HCT116 (cell line): ENCODE results near the gene TBXAS1. TPM values are rescaled to one million over a fixed set of nuclear protein-coding genes. Genes with fewer than 3 reads are reported as not detected.

Source experiments
- ATAC-seq: fragments of 200-7000 bp; cut with Tn5 transposase; 2 replicates; pipeline ENCODE4 v1.9.1; 2020; ENCODE audit warnings: mild to moderate bottlenecking, moderate library complexity
- BruUV-seq: library from RNA; stranded (reverse); fragments of 400-500 nt; replicated peaks from 2 replicates; lab custom pipeline; 2021; lab: Mats Ljungman, UMichigan
- CTCF ChIA-PET: fragments of 300-600 bp; sonication (Branson Sonifier 250); formaldehyde crosslinking; loops from one replicate; lab custom pipeline; 2021; ENCODE audit warnings: antibody characterized with exemption; lab: Charles Lee
- POLR2A ChIA-PET: fragments of 300-600, 350-600 bp; sonication (Branson Sonifier 250); formaldehyde crosslinking; loops from one replicate; lab custom pipeline; 2021; ENCODE audit warnings: antibody characterized with exemption; lab: Charles Lee
- RAD21 ChIA-PET, 2 experiments: fragments of 300-600 bp; sonication (Branson Sonifier 250); formaldehyde crosslinking; loops; one replicate each; lab custom pipeline; 2023; ENCODE audit warnings: low total read pairs in 2 of 2; ENCODE audit not compliant: uncharacterized antibody in 2 of 2, unreplicated experiment in 2 of 2, low non-redundant PET in 1 of 2; lab: Charles Lee
- DNase-seq: peaks from one replicate; pipeline ENCODE4 v3.0.0-alpha.2; 2010; ENCODE audit warnings: low read depth, low spot score
- H2AFZ ChIP-seq: fragments of 200-600 bp; shearing (Covaris generic), sonication (generic); 2 replicates; pipeline ENCODE4 v1.6.1; 2017; ENCODE audit warnings: low read depth, mixed run types, mixed read lengths, antibody characterized with exemption, low read length; ENCODE audit not compliant: poor library complexity, severe bottlenecking
- H3K27ac ChIP-seq: 2 replicates; pipeline ENCODE4 v1.5.1; 2012; ENCODE audit warnings: low read depth, low read length
- H3K27me3 ChIP-seq: fragments of 200-600 bp; sonication (generic); 2 replicates; pipeline ENCODE4 v1.6.1; 2016; ENCODE audit warnings: mixed run types, low read length, mixed read lengths; ENCODE audit not compliant: insufficient read depth
- H3K36me3 ChIP-seq, 2 experiments: fragments of 200-500 bp in 1 of 2; fragments of 200-600 bp in 1 of 2; sonication (Bioruptor generic) in 1 of 2; sonication (generic) in 1 of 2; 2 replicates each; pipeline versions ENCODE4 v1.5.1 to v1.6.1; 2014 to 2016; ENCODE audit warnings: low read length in 2 of 2, inconsistent platforms in 1 of 2, mixed read lengths in 1 of 2, mixed run types in 1 of 2; ENCODE audit not compliant: insufficient read depth in 2 of 2, control insufficient read depth in 1 of 2
- H3K4me1 ChIP-seq, 2 experiments: fragments of 200-600 bp in 1 of 2; sonication (generic) in 1 of 2; 2 replicates each; pipeline versions ENCODE4 v1.5.1 to v1.6.1; 2012 to 2017; ENCODE audit warnings: low read length in 2 of 2, inconsistent platforms in 1 of 2, mild to moderate bottlenecking in 1 of 2, mixed read lengths in 1 of 2, mixed run types in 1 of 2, moderate library complexity in 1 of 2; ENCODE audit not compliant: insufficient read depth in 2 of 2, control insufficient read depth in 1 of 2
- H3K4me2 ChIP-seq: fragments of 200-600 bp; sonication (generic); 2 replicates; pipeline ENCODE4 v1.6.1; 2017; ENCODE audit warnings: mixed run types, low read length, mixed read lengths
- H3K4me3 ChIP-seq, 2 experiments: fragments of 200-600 bp in 1 of 2; sonication (generic) in 1 of 2; replicated peaks in 1 of 2; 2 replicates each; pipeline ENCODE4 v1.5.1; 2011 to 2016; ENCODE audit warnings: low read length in 2 of 2, control low read depth in 1 of 2, low read depth in 1 of 2, mild to moderate bottlenecking in 1 of 2, mixed read lengths in 1 of 2, mixed run types in 1 of 2
- H3K79me2 ChIP-seq: fragments of 200-600 bp; sonication (generic); 2 replicates; pipeline ENCODE4 v1.6.1; 2017; ENCODE audit warnings: mild to moderate bottlenecking, mixed run types, low read length, moderate library complexity, mixed read lengths; ENCODE audit not compliant: insufficient read depth
- H3K9ac ChIP-seq: fragments of 200-600 bp; sonication (generic); 2 replicates; pipeline ENCODE4 v1.6.1; 2016; ENCODE audit warnings: low read length, mixed read lengths
- H3K9me2 ChIP-seq: fragments of 200-600 bp; sonication (generic), shearing (Covaris generic); 2 replicates; pipeline ENCODE4 v1.6.1; 2017; ENCODE audit warnings: mixed run types, mild to moderate bottlenecking, moderate library complexity; ENCODE audit not compliant: insufficient read depth
- H3K9me3 ChIP-seq, 2 experiments: fragments of 200-500 bp in 1 of 2; fragments of 200-600 bp in 1 of 2; sonication (Bioruptor generic) in 1 of 2; sonication (generic) in 1 of 2; 2 replicates each; pipeline ENCODE4 v1.6.1; 2014 to 2017; ENCODE audit warnings: low read length in 2 of 2, mixed read lengths in 2 of 2, inconsistent platforms in 1 of 2, low read depth in 1 of 2, mild to moderate bottlenecking in 1 of 2, mixed run types in 1 of 2, moderate library complexity in 1 of 2; ENCODE audit not compliant: control insufficient read depth in 1 of 2, insufficient read depth in 1 of 2
- H4K20me1 ChIP-seq: fragments of 200-600 bp; sonication (generic), shearing (Covaris generic); 2 replicates; pipeline ENCODE4 v1.6.1; 2017; ENCODE audit warnings: mixed run types, mild to moderate bottlenecking, moderate library complexity; ENCODE audit not compliant: insufficient read depth
- CBX3 ChIP-seq: IDR thresholded peaks from 2 replicates; pipeline ENCODE4 v1.6.1; 2012; ENCODE audit warnings: low read depth
- CEBPB ChIP-seq: IDR thresholded peaks from 2 replicates; pipeline ENCODE4 v1.6.1; 2012; ENCODE audit warnings: low read depth
- CTCF ChIP-seq, 3 experiments: fragments of 200-600 bp in 1 of 3; sonication (generic) in 1 of 3; IDR thresholded peaks in 2 of 3; conservative IDR thresholded peaks in 1 of 3; 2 replicates each; pipeline ENCODE4 v1.5.1; 2012 to 2017; ENCODE audit warnings: low read depth in 2 of 3, low read length in 2 of 3, antibody characterized with exemption in 1 of 3, borderline replicate concordance in 1 of 3, control low read depth in 1 of 3, mild to moderate bottlenecking in 1 of 3, mixed read lengths in 1 of 3, mixed run types in 1 of 3, moderate library complexity in 1 of 3; ENCODE audit not compliant: insufficient read depth in 1 of 3
- ELF1 ChIP-seq: IDR thresholded peaks from 2 replicates; pipeline ENCODE4 v1.6.1; 2012; ENCODE audit warnings: low read depth, borderline replicate concordance
- EZH2 ChIP-seq: fragments of 200-600 bp; sonication (generic); IDR thresholded peaks from 2 replicates; pipeline ENCODE4 v1.6.1; 2017; ENCODE audit warnings: antibody characterized with exemption, mixed run types
- FOSL1 ChIP-seq: IDR thresholded peaks from 2 replicates; pipeline ENCODE4 v1.6.1; 2012; ENCODE audit warnings: low read depth
- JUND ChIP-seq: IDR thresholded peaks from 2 replicates; pipeline ENCODE4 v1.6.1; 2012
- MAX ChIP-seq: IDR thresholded peaks from 2 replicates; pipeline ENCODE4 v1.6.1; 2012
- POLR2A ChIP-seq: IDR thresholded peaks from 2 replicates; pipeline ENCODE4 v1.7.0; 2011; ENCODE audit warnings: borderline replicate concordance; ENCODE audit not compliant: insufficient read depth, insufficient read length; ENCODE audit errors: extremely low read depth
- RAD21 ChIP-seq: IDR thresholded peaks from 2 replicates; pipeline ENCODE4 v1.6.1; 2012; ENCODE audit warnings: low read depth, mild to moderate bottlenecking
- REST ChIP-seq: IDR thresholded peaks from 2 replicates; pipeline ENCODE4 v1.6.1; 2012; ENCODE audit warnings: low read depth
- SIN3A ChIP-seq: IDR thresholded peaks from 2 replicates; pipeline ENCODE4 v1.6.1; 2012; ENCODE audit warnings: low read depth
- SP1 ChIP-seq: IDR thresholded peaks from 2 replicates; pipeline ENCODE4 v1.6.1; 2012; ENCODE audit warnings: low read depth
- TCF7L2 ChIP-seq: IDR thresholded peaks from 2 replicates; pipeline ENCODE4 v1.7.0; 2011; ENCODE audit warnings: borderline replicate concordance, inconsistent platforms; ENCODE audit not compliant: insufficient read depth, insufficient read length; ENCODE audit errors: extremely low read depth
- YY1 ChIP-seq: IDR thresholded peaks from 2 replicates; pipeline ENCODE4 v1.6.1; 2011; ENCODE audit warnings: low read length, low read depth, moderate library complexity, mild to moderate bottlenecking; ENCODE audit not compliant: insufficient replicate concordance; ENCODE audit errors: extremely low read depth
- ZFX ChIP-seq: fragments of 450-650 bp; IDR thresholded peaks from 2 replicates; pipeline ENCODE4 v1.6.1; 2017
- ZNF274 ChIP-seq: fragments of 200-500 bp; sonication (Bioruptor generic); IDR thresholded peaks from 2 replicates; pipeline ENCODE4 v1.6.1; 2014; ENCODE audit warnings: mild to moderate bottlenecking, low read depth, low read length, inconsistent platforms
- intact Hi-C: fragments of 100-400 bp; cut with micrococcal nuclease; formaldehyde crosslinking; loops from 2 replicates; pipeline ENCODE4 v1.10.0; 2022
- total RNA-seq: library from RNA; stranded (reverse); gene quantifications from one replicate; pipeline ENCODE4 v1.2.1, GENCODE V29; 2021; ENCODE audit not compliant: unreplicated experiment

Gene TBXAS1
- total RNA-seq, 1 experiment from 2014 or later = 1.4 TPM

GRCh38 chr7:139950881-139951525 is 121.9 kb downstream of the TBXAS1 start:
- no peaks in the 10 kb centered on the region for H3K79me2 ChIP-seq
- H4K20me1 ChIP-seq = no peaks in the 10 kb centered on the region
- CTCF ChIA-PET = no interaction called here
- no peaks in the 10 kb centered on the region for H3K9me2 ChIP-seq
- BruUV-seq = no TSS peak
- no peak overlapping the region for H3K9ac ChIP-seq
- H3K4me1 ChIP-seq = no peaks in the 10 kb centered on the region
- TF ChIP-seq EZH2 (no peak), MAX (no peak), SIN3A (no peak), SP1 (no peak), CEBPB (no peak), POLR2A (no peak), JUND (no peak), ELF1 (no peak), ZFX (no peak)
- H3K9me3 ChIP-seq = no peaks in the 10 kb centered on the region
- H3K36me3 ChIP-seq = no peaks in the 10 kb centered on the region
- H2AFZ ChIP-seq = no peak overlapping the region
- H3K4me2 ChIP-seq = no peak overlapping the region
- no peak for DNase-seq
- RAD21 ChIA-PET = no interaction called here
- no peaks in the 10 kb centered on the region for H3K27me3 ChIP-seq
- intact Hi-C loops = no loop called here
- H3K27ac ChIP-seq = no peak overlapping the region
- POLR2A ChIA-PET = no interaction called here
- H3K4me3 ChIP-seq = no peak overlapping the region
- no peak for ATAC-seq

- no peak overlapping the region for H3K4me3 ChIP-seq
- intact Hi-C loops = no loop called here
- no peaks in the 10 kb centered on the region for H3K9me3 ChIP-seq
- ChIA-PET RAD21 (no interaction called here), POLR2A (no interaction called here), CTCF (no interaction called here)
- no peak for ATAC-seq
- H3K27ac ChIP-seq = no peak overlapping the region
- no peak overlapping the region for H3K9ac ChIP-seq
- no peak for TF ChIP-seq FOSL1
- no peak for TF ChIP-seq CBX3
- TF ChIP-seq TCF7L2 = no peak
- TF ChIP-seq ZNF274 = no peak
- TF ChIP-seq RAD21 = no peak
- TF ChIP-seq CTCF (IDR thresholded peaks at IDR 0.05 in 2 of 3, conservative IDR thresholded peaks at IDR 0.05 in 1 of 3; ENCODE audit: borderline replicate concordance in 1 of 3, insufficient read depth in 1 of 3, low read depth in 2 of 3, low read length in 2 of 3) = no peak
- TF ChIP-seq YY1 = no peak
- TF ChIP-seq REST = no peak
- no peak for TF ChIP-seq SP1
- TF ChIP-seq ELF1 = no peak
- BruUV-seq = no TSS peak
- no peak overlapping the region for H3K4me2 ChIP-seq
- H3K27me3 ChIP-seq = no peaks in the 10 kb centered on the region
- H3K4me1 ChIP-seq = no peaks in the 10 kb centered on the region
- H2AFZ ChIP-seq = no peak overlapping the region
- no peaks in the 10 kb centered on the region for H3K36me3 ChIP-seq
- no peaks in the 10 kb centered on the region for H3K79me2 ChIP-seq
- no peaks in the 10 kb centered on the region for H3K9me2 ChIP-seq
- H4K20me1 ChIP-seq = no peaks in the 10 kb centered on the region
- no peak for DNase-seq
These were observed 124.2 kb downstream of the TBXAS1 start for GRCh38 chr7:139953229-139953628.
